CD4-positive, alpha-beta T cell (primary cell): Measurements from ENCODE around the gene CEP131. TPM values are rescaled to one million over a fixed set of nuclear protein-coding genes. Genes with fewer than 3 reads are reported as not detected.

ENCODE experiments used
- ATAC-seq: fragments of 200-7000 bp; cut with Tn5 transposase; one replicate; pipeline ENCODE4 v1.10.0; 2022; ENCODE audit warnings: mild to moderate bottlenecking; ENCODE audit not compliant: poor library complexity
- CTCF ChIA-PET: fragments of 350-600 bp; sonication (Branson Sonifier 250); formaldehyde crosslinking; loops from one replicate; lab custom pipeline; 2021; ENCODE audit warnings: antibody characterized with exemption, inconsistent platforms; lab: Charles Lee
- POLR2A ChIA-PET: fragments of 350-600 bp; sonication (Branson Sonifier 250); formaldehyde crosslinking; loops from one replicate; lab custom pipeline; 2021; ENCODE audit warnings: antibody characterized with exemption, inconsistent platforms; lab: Charles Lee
- DNase-seq, 14 experiments: peaks; one replicate each; pipeline ENCODE4 v3.0.0-alpha.2; 2013 to 2020; ENCODE audit warnings: mixed read lengths in 2 of 14
- H3K27ac ChIP-seq, 2 donors: one replicate each; pipeline versions ENCODE4 v1.5.1 to v1.7.0; 2013; ENCODE audit warnings: low read length in 2 of 2, low read depth in 1 of 2, mild to moderate bottlenecking in 1 of 2
- H3K27me3 ChIP-seq, 2 experiments: 1 replicate in 1 of 2; 2 replicates in 1 of 2; pipeline versions ENCODE4 v1.6.1 to v1.7.0; 2013; ENCODE audit warnings: low read length in 2 of 2, control low read depth in 1 of 2, mild to moderate bottlenecking in 1 of 2, moderate library complexity in 1 of 2; ENCODE audit not compliant: insufficient read depth in 2 of 2, control insufficient read depth in 1 of 2
- H3K36me3 ChIP-seq: one replicate; pipeline ENCODE4 v1.6.1; 2013; ENCODE audit warnings: low read length, control low read depth; ENCODE audit not compliant: insufficient read depth
- H3K4me1 ChIP-seq: one replicate; pipeline ENCODE4 v1.6.1; 2013; ENCODE audit warnings: low read length, control low read depth; ENCODE audit not compliant: insufficient read depth
- H3K4me3 ChIP-seq: one replicate; pipeline ENCODE4 v1.5.1; 2013; ENCODE audit warnings: mild to moderate bottlenecking, low read length, moderate library complexity
- H3K9me3 ChIP-seq, 2 experiments: 1 replicate in 1 of 2; 2 replicates in 1 of 2; pipeline versions ENCODE4 v1.6.1 to v1.7.0; 2013; ENCODE audit warnings: low read length in 2 of 2, mild to moderate bottlenecking in 2 of 2, control low read depth in 1 of 2, moderate library complexity in 1 of 2; ENCODE audit not compliant: control insufficient read depth in 1 of 2, insufficient read depth in 1 of 2
- H3K27ac Mint-ChIP-seq: one replicate; pipeline ENCODE4 v1.8.0; 2020; ENCODE audit warnings: mixed read lengths
- H3K27me3 Mint-ChIP-seq: one replicate; pipeline ENCODE4 v1.8.0; 2021; ENCODE audit warnings: mixed read lengths
- H3K36me3 Mint-ChIP-seq: one replicate; pipeline ENCODE4 v1.8.0; 2021; ENCODE audit warnings: low read depth, mixed read lengths
- H3K4me1 Mint-ChIP-seq: one replicate; pipeline ENCODE4 v1.8.0; 2021; ENCODE audit warnings: low read depth, mixed read lengths
- H3K4me3 Mint-ChIP-seq: one replicate; pipeline ENCODE4 v1.8.0; 2020; ENCODE audit warnings: mild to moderate bottlenecking, mixed read lengths
- H3K9me3 Mint-ChIP-seq: one replicate; pipeline ENCODE4 v1.8.0; 2020; ENCODE audit warnings: mixed read lengths
- CTCF ChIP-seq: fragments of 200-600 bp; IDR thresholded peaks from one replicate; pipeline ENCODE4 v1.8.0; 2022; ENCODE audit warnings: antibody characterized with exemption, mild to moderate bottlenecking
- intact Hi-C, 2 experiments: fragments of 100-400 bp; cut with DNase I in 1 of 2; cut with micrococcal nuclease in 1 of 2; formaldehyde crosslinking; loops; one replicate each; pipeline versions ENCODE4 v1.15.1 to v1.9.0; 2023 to 2025; cut with DNase I, micrococcal nuclease
- total RNA-seq, 174 experiments: library from RNA in 2 of 174; stranded (reverse) in 2 of 174; gene quantifications; one replicate each; pipeline ENCODE4 v1.2.3 and lab custom pipeline; 2021 to 2026

The CEP131 gene
- total RNA-seq, 2 experiments from 2014 or later = 11.2 to 12.3 TPM

GRCh38 chr17:81184555-81184954, 38.2 kb downstream of the CEP131 start:
- Histone ChIP-seq H3K27me3 (peaks cover 0 to 2% of the 10 kb centered on the region in 2 experiments), H3K36me3 (no peaks in the 10 kb centered on the region), H3K4me3 (no peak overlapping the region), H3K9me3 (peaks cover 0 to 8% of the 10 kb centered on the region in 2 experiments), H3K4me1 (no peaks in the 10 kb centered on the region), H3K27ac (no peak overlapping the region)
- intact Hi-C loops = no loop called here
- ATAC-seq (no peak), DNase-seq (no peak)
- H3K27ac Mint-ChIP-seq = no peak overlapping the region
- no peak overlapping the region for H3K4me3 Mint-ChIP-seq
- no peaks in the 10 kb centered on the region for H3K27me3 Mint-ChIP-seq
- ChIA-PET POLR2A (no interaction called here), CTCF (no interaction called here)
- no peaks in the 10 kb centered on the region for H3K4me1 Mint-ChIP-seq
- H3K9me3 Mint-ChIP-seq = no peaks in the 10 kb centered on the region
- peaks cover 4% of the 10 kb centered on the region for H3K36me3 Mint-ChIP-seq
- no peak for TF ChIP-seq CTCF

GRCh38 chr17:81183807-81184206, 39.0 kb downstream of the CEP131 start:
- DNase-seq = no peak

GRCh38 chr17:81183316-81183715, 39.4 kb downstream of the CEP131 start:
- Mint-ChIP-seq H3K27me3 (no peaks in the 10 kb centered on the region), H3K4me1 (no peaks in the 10 kb centered on the region), H3K4me3 (no peak overlapping the region), H3K27ac (no peak overlapping the region), H3K36me3 (no peaks in the 10 kb centered on the region), H3K9me3 (no peaks in the 10 kb centered on the region)
- TF ChIP-seq CTCF = no peak
- Histone ChIP-seq H3K4me3 (no peak overlapping the region), H3K27ac (no peak overlapping the region), H3K36me3 (no peaks in the 10 kb centered on the region), H3K9me3 (peaks cover 0 to 14% of the 10 kb centered on the region in 2 experiments), H3K4me1 (no peaks in the 10 kb centered on the region), H3K27me3 (peaks cover 0 to 2% of the 10 kb centered on the region in 2 experiments)
- DNase-seq (no peak), ATAC-seq (no peak)
- CTCF ChIA-PET = no interaction called here
- intact Hi-C loops = no loop called here
- POLR2A ChIA-PET = no interaction called here

More at GRCh38 chr17:81183807-81184206, 39.0 kb downstream of the CEP131 start:
- no peaks in the 10 kb centered on the region for H3K36me3 ChIP-seq
- intact Hi-C loops = no loop called here
- Mint-ChIP-seq H3K4me1 (no peaks in the 10 kb centered on the region), H3K9me3 (no peaks in the 10 kb centered on the region), H3K27ac (no peak overlapping the region), H3K4me3 (no peak overlapping the region), H3K36me3 (no peaks in the 10 kb centered on the region), H3K27me3 (no peaks in the 10 kb centered on the region)
- POLR2A ChIA-PET = no interaction called here
- H3K9me3 ChIP-seq = peaks cover 0 to 9% of the 10 kb centered on the region in 2 experiments
- H3K27me3 ChIP-seq = peaks cover 0 to 2% of the 10 kb centered on the region in 2 experiments
- TF ChIP-seq CTCF = no peak
- ATAC-seq = no peak
- H3K4me1 ChIP-seq = no peaks in the 10 kb centered on the region
- H3K4me3 ChIP-seq = no peak overlapping the region
- H3K27ac ChIP-seq = no peak overlapping the region
- CTCF ChIA-PET = no interaction called here
